ENCODE measurements around the gene CBFB.
"Not testable (repeated sequence)": the region's sequence is repeated elsewhere in the genome, so short reads cannot be mapped to it uniquely, and the experiment has no call there.

Gene CBFB

DNA sequence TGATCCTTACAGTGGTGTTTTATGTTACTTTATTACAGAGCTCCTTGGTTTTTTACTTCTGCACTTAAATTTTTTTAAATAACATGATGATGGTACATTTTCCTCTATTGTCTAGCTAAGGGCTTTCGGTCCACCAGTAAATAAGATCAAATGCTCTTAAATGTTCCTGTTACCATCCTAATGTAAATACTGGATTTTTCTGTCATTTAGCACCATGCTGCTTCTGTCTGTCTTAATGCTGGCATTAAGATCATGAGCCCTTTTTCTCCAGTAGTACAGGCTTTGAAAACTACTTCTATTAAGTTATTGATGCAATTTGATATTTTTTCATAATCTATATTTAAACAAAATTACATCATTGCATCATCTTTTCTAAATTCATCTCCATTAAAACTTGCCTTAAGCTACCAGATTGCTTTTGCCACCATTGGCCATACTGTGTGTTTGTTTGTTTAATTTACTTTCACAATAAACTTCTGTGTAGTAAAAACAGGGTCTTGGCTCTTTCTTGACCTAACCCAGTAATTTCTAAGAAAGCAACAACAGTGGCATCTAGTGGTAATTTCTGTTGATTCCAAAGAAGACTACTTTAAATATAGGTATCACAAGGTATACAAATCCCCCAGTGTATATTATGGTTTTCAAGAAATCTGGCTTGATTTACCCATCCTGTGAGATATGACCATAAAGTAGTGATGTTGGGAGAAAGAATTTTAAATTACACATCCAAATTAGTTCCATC lies 71.8 kb downstream of the CBFB start:
- no peak for DNase-seq

DNA sequence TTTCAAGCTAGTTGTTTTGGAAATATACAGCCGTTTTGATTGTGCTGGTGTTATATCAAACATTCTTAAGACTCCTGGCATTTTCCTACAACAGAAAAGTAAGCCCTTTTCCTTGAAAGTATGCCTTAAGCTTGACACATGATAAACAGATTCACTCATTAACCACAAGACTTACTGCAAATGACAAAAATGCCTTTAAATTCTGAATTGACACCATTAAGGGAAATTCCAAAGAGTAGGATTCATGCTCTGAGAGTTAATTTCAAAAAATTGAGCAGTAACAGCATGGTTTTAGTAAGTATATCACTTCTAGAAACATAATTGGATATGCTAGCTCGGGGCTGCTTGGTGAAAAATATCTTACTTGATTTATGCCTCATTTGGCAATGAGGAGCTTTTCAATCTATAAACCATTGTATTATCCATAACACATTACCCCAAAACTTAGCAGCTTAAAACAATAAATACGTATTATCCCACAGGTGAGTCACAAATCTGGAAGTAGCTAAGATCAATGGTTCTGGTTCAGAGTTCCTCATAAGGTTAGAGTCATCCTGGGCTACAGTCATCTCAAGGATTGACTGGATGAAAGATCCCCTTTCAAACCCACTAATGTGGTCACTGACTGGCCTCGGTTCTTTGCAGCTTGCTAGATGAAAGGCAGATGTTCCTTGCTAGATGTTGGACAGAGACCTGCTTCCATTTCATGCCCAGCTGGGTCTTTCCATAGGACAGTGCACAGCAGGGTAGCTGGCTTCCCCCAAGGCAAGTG lies 72.5 kb downstream of the CBFB start:
- DNase-seq, result no peak

DNA sequence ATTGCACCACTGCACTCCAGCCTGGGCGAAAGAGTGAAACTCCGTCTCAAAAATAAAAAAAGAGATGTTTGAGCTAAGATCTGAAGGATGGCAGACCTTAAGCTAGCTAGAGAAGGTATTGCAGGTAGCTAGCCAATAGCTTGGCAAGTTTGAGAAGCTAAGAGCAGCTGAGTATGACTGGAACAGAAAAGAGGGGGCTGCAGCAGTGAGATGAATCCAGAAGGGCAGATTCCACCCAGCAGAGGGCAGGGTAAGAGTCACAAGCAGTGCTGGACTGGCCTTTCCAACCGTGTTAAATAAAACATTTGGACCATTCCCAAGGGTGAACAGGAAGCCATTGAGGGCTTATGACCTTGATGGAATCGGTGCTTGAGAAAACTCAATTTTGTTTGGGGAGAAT lies 75.1 kb downstream of the CBFB start:
- no peak for DNase-seq

DNA sequence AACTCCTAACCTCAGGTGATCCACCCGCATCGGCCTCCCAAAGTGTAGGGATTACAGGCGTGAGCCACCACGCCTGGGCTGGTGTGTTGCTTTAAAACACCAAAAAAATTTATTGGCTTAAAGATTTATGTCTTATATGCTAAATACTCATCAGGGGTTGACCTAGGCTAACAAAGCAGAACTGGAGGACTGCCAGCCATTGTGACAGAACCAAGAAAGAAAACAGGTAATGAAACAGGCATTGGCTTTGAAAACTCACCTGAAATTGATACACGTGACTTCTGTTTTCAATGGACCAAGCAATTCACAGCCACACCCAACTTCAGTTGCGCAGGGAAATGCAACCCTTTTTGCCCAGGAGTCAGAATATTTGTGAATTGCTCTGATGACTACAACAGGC lies 75.9 kb downstream of the CBFB start:
- no peak for DNase-seq

DNA sequence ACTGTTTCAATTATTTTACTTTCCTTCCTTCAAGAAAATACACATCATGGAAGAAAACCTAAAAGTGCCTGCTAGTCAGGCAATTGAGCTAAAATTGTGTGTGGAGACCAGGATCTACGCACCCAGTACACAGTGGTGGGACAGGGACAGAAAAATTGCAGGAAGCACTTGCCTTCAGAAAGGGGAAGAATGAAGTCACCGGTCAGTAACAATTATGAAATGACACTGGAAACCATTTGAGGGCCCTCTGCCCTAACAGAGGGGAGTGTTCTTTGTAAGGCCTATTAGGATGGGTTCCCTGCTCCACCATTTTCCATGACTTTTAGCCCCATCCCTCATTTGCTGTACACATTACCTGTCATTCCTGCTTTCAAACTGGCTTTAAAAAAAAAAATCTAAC lies 76.3 kb downstream of the CBFB start:
- DNase-seq, result no peak

DNA sequence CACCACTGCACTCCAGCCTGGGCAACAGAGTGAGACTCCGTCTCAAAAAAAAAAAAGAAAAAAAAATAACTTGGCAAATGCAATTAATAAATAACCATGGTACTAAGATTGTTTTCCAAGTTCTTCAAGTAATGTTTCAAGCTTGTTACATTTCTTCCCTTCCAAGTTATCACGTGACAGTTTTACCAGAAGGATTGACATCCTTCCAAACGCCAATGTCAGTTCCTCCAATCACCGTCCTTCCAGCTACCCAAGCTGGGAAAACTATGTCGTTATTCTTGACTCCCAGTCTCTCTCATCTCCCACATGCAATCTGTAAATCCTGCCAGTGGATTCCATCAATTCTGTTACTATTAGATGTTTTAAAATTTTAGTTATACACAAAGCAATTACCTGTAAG lies 76.9 kb downstream of the CBFB start:
- DNase-seq, result no peak

DNA sequence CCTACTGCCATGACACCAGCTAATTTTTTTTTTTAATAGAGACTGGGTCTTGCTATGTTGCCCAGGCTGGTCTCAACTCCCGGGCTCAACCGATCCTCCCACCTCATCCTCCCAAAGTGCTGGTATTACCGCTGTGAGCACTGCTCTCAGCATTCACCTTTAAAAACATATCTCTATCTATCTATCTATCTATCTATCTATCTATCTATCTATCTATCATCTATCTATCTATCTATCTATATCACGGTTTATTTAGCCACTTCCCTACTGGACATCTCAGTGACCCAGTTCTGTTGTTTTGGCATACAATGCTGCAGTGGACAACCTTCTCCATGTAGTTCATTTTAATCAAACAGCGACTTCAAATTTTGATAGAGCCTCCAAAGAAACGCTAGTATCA lies 79.5 kb downstream of the CBFB start:
- no peak for DNase-seq

DNA sequence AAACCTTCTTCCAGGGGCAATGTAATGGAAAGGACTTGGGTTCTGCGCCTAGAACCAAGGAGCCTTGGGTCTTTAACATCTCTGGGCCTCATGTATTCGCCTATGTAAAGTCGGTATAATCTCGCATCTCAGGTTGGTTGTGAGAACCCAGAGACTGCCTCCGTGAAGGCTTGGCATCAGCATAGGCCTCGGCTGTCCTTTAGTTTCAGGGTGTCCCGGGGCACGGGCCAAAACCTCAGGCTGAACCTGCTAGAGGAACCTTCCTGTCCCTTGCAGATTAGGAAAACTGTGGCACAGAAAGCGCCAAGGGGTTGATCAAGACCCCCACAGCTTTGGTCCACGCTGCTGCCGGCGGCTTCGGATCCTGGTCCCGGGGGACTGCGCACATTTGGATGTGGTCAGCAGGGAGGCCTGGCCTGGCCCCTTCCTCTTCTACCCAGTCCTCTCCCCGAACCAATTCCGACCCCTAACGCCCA lies 80.0 kb downstream of the CBFB start:
- no peak for DNase-seq

DNA sequence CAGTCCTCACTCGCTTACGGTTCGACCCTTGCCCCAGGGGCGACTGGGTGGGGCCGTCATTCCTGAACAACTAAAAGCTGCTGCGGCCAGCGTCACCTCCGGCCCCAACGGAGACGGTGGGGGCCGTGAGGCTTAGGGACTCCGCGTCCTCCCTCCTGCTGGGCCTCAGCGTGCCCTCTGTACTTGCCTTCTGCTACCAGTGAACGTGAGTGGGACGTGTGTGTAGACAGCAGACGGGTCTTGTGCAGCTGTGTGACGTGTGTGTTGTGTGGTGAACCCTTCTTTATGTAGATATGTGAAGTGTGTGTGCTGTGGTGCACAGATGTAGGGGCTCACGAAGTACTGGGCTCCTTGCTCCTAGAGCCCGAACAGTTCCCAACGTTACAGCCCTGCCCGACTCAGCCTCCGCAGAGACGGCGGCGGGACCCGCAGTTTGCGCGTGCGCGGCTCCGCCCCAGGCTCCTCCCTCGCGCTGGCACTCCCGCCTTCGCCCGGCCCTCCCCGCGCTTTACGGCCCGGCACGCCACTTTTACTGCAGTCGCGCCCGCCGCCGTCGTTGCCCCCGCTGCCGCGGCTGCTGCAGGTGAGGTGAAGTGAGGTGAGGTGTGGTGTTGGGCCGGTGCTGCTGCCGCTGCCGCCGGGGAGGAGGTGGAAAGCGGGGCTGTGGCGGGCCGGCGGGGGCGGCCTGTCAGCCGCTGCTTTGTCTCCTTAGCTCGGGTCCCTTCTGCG lies 80.6 kb downstream of the CBFB start, which contains the start of gene PHAF1:
TSS of gene PHAF1 (plus strand) at position 535 of the 729 bp plus-strand sequence. CDS start 235 bp downstream, outside the sequence.
- DNase-seq, result peak; percentile 62

DNA sequence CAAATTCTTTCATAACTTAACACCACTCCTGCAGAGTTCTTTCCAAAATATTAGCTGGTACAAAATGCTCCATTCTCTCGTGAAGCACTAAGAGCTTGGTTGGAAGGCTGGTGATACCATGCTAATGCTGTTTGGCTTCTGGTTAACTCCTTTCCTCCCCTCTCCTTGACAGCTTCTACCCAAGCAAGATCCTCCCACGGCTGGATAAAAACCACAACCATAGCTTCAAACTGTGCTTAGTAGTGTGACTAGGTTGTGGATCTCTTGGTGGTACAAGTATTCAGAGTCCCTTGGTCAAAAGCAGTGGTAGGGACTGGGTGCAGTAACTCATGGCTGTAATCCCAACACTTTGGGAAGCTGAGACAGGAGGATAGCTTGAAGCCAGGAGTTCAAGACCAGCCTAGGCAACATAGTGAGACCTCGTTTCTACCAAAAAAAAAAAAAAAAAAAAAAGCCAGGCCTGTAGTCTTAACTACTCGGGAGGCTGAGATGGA lies 83.0 kb downstream of the CBFB start:
- no peak for DNase-seq

DNA sequence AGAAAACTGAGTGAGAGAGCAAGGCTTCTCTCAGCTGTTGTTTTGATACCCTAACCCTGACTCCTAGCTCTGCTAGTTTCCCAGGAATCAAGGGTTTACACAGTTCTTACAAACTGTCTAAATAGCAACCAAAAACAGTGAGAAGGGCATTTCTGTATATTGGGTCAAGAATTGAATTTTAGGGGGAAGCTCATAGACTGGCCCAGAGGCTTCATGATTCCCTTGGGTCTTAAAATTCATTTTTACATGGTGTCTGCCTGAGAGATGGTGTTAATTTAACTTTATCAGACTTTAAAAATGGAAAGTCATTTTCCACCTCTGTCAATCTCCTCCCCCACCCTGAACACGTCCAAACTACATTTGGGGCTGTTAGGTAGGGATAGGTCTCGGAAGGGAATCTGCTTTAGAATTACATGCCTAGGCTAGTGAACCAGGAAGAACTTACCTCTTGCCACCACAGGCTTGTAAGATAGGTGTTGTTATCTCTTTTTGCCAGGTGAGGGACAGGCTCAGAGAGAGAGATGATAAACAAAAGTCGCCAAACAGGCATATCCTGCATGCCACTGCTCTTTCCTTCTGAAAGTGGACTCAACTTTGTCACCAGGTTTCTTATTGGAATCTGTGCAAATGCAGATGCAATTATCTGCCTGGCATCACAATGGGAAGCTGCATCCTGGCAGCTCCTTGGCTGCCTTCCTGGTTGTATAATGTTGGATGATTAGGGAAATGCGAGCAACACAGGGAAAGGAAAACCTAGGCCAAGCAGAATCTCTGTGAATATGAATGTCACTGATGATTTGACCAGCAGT lies 83.8 kb downstream of the CBFB start:
- DNase-seq, result no peak

DNA sequence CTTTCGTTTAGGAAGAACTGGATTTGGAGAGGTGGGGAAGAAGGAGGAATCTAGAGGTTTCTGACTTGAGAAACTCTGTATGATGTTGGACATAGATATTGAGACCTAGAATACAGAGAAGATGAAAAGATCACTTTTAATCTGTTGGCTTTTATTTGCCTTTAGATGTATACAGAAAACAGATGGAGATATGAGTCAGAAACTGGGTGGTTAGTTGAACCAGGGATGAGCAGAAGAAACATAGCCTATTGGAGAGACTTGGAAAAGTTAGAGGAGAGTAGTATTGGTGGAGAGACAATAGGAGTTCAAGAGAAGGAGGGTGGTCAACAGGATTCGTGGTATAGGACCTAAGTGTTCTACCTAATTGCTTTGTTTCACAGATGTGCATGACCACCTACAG lies 85.8 kb downstream of the CBFB start:
- DNase-seq, result no peak

DNA sequence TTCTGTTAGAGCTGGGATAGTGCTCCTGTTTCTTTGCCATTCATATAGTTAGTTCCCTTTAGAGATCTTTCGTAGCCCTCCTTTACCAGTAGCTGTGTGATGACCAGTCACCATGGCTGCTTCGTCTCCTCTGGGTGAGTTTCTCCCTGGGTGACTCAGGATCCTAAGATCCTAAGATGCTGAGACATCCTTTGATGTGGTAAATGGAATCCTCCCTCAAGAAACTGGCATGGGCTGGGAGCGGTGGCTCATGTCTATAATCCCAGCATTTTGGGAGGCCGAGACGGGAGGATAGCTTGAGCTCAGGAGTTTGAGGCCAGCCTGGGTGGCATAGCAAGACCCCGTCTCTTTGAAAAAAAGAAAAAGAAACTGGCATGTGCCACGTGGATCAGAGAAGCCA lies 86.7 kb downstream of the CBFB start:
- DNase-seq, result no peak

DNA sequence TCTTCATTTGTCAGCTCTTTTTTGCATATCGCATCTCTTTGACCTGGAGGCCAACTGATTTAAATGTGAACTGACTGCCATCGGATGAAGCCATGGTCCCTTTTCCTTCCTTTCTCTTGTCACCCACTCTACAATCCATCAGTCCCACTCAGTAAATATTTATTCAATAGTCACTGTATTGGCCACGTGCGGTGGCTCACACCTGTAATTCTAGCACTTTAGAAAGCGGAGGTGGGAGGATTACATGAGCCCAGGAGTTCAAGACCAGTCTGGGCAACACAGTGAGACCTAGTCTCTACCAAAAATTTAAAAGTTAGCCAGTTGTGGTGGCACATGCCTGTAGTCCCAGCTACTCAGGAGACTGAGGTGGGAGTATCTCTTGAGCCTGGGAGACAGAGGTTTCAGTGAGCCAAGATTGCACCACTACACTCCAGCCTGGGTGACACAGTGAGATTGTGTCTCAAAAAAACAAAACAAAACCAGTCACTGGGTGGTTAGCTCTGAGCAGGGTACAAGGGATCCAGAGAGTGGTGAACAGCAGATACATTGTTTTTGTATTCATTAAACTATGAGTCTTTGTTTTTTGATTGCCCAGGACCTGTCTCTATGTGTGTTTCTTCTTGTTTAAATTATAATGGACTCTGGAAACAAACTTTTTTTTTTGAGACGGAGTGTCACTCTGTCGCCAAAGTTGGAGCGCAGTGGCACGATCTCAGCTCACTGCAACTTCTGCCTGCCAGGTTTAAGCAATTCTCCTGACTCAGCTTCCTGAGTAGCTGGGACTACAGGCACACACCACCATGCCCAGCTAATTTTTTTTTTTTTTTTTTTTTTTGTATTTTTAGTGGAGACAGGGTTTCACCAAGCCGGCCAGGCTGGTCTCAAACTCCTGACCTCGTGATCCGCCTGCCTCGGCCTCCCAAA lies 87.7 kb downstream of the CBFB start:
- DNase-seq, result no peak

DNA sequence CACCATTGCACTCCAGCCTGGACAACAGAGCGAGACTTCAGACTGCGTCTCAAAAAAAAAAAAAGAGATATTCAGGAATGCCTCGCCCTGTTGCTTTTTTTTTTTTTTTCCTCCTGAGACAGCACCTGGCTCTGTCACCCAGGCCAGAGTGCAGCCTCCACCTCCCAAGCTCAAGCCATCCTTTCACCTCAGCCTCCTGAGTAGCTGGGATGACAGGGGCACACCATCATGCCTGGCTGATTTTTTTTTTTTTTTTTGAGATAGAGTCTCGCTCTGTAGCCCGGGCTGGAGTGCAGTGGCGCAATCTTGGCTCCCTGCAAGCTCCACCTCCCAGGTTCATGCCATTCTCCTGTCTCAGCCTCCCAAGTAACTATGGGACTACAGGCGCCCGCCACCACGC lies 88.8 kb downstream of the CBFB start:
- no peak for DNase-seq

DNA sequence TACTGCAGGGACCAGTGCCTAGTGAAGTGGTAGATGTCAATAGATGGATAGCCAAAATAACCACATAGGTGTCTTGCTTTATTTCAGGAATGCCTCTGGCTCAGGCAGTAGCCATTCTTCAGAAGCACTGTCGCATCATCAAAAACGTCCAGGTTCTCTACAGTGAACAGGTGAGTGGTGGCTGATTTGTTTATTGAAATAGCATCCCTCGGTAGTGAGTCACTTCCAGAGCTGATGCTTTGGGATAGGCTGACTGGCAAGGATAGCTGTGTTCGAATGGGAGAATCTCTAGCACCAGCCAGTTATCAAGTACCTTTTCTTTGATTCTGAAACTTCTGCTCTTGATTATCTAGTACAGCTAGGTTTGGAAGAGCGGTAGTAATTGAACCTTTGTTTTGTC lies 91.1 kb downstream of the CBFB start:
- DNase-seq, result no peak

DNA sequence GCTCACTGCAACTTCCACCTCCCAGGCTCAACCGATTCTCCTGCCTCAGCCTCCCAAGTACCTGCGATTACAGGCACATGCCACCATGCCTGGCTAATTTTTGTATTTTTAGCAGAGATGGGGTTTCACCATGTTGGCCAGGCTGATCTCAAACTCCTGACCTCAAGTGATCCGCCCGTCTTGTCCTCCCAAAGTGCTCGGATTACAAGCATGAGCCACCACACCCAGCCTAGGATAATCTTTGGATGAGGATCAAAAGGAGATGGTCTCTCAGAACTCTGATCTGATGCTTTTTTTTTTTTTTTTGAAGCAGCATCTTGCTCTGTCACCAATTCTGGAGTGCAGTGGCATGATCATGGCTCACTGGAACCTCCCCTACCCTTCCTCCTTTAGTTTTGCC lies 93.8 kb downstream of the CBFB start:
- not testable (repeated sequence) for DNase-seq

DNA sequence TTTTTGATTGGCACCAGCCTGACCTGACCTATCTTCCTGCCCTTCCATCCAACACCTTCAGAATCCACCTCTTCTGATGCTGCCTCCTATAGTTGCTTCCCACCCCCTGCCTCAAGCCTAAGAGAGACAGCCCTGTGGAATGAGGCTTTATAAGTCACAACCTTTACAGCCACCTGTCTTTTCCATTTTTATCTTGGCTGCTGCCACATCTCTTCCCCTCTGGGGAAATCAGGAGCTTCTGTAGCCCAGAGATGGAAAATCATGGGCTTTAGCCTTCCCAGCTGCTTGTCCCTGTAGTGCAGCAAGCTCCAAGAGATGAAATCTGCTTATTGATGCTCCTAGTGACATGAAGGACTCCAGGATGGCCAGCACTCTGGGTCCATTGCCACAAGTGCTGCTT lies 99.5 kb downstream of the CBFB start:
- DNase-seq, result no peak

DNA sequence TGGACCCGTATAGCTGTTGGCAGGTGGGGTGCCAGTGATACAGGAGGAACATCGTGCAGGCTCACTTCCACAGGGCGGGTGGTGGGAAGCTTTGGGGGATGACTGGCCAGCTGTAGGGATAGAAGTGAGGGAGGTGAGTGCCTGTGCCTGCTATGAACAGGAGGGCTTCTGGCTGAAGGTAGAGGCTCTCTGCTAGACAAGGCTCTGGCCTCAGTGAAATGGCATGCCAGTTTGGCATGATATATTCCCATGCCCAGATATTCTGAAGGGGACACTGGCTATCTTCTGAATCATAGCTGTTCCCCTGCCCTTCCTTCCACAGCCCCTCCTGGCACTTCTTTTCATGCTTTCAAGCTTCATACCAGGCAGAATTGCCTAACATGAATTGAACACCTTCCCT lies 99.9 kb downstream of the CBFB start:
- DNase-seq, result no peak

DNA sequence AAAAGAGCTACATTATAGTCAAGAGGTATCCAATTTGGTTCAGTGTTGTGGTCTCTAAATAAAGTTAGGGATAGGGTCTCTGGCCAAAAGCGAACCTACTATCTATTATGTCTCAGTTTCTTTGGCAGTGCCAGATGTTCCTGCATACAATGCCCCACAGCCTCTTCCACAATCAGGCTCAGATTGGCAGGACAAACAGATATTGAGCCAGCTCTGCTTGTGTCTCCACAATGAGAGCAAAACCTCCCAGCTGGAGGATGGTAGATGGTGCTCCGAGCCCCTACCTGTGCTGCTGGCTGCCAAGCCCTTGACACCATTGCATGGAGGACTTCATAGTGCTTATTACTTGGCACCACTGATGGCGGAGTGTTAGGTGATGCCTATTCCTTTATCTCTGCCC lies 100.5 kb downstream of the CBFB start:
- DNase-seq, result no peak

DNA sequence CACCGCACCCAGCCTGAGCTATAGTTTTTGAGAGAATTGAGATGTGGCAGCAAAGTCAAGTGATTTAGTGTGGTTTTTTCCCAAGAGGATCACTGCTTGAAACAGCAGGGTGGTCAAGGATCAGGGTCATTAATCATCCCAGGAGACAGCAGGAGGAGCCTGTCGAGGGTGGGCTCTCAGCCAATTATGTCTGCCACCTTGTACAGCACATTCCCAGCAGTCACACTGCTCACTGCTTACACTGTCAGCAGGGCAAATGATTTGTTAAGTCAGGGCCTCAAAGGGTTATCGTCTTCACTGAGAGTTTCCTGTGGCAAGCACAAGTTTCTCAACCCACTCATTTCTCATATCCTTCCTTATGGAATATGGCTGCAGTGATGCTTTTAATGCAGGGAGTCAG lies 108.7 kb downstream of the CBFB start:
- no peak for DNase-seq

DNA sequence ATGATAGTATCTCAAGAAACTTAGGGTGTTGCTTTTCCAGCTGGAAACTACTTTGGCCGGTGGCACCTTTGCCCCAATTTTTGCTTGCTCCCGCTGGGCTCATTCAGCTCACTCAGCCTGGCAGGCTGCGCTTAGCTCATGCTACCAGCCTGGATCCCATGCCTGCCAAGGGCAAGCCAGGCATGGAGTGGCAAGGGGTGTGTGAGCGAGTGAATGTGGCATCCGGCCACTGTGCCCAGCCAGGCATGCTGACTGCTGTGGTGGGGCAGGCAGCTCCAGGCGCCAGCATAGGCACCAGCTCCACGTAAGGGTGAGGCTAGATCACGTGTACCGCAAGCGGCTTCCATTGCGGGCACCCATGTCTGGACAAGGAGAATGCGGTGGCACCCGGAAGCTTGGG lies 112.4 kb downstream of the CBFB start:
- DNase-seq, result no peak

Data from NCI-H1105 (cell line).